Measurements from ENCODE around the gene XYLT1. TPM values are rescaled to one million over a fixed set of nuclear protein-coding genes. Genes with fewer than 3 reads are reported as not detected.

The XYLT1 gene
- total RNA-seq, 2 experiments from 2014 or later, result 46.6 to 50.1 TPM

GRCh38 chr16:17084130-17084529 lies 386.6 kb downstream of the XYLT1 start:
- Mint-ChIP-seq H3K9me3 (peaks cover 2% of the 10 kb centered on the region), H3K4me1 (no peaks in the 10 kb centered on the region), H3K27me3 (peaks cover 3% of the 10 kb centered on the region), H3K36me3 (ENCODE audit: low read depth) (no peaks in the 10 kb centered on the region), H3K4me3 (no peak overlapping the region), H3K27ac (no peak overlapping the region)
- DNase-seq, result no peak
- ChIA-PET POLR2A (no interaction called here), CTCF (no interaction called here)

GRCh38 chr16:17083628-17084027 lies 387.1 kb downstream of the XYLT1 start:
- H3K27ac Mint-ChIP-seq, result no peak overlapping the region
- no peaks in the 10 kb centered on the region for H3K4me1 Mint-ChIP-seq
- H3K4me3 Mint-ChIP-seq, result no peak overlapping the region
- H3K9me3 Mint-ChIP-seq, result peaks cover 2% of the 10 kb centered on the region
- CTCF ChIA-PET, result no interaction called here
- POLR2A ChIA-PET, result no interaction called here
- no peak for DNase-seq
- H3K27me3 Mint-ChIP-seq, result peaks cover 3% of the 10 kb centered on the region
- no peaks in the 10 kb centered on the region for H3K36me3 Mint-ChIP-seq (ENCODE audit: low read depth)

GRCh38 chr16:17082095-17082882 lies 388.5 kb downstream of the XYLT1 start:
- H3K4me3 Mint-ChIP-seq, result no peak overlapping the region
- H3K36me3 Mint-ChIP-seq (ENCODE audit: low read depth), result no peaks in the 10 kb centered on the region
- H3K9me3 Mint-ChIP-seq, result peaks cover 2% of the 10 kb centered on the region
- H3K4me1 Mint-ChIP-seq, result no peaks in the 10 kb centered on the region
- no peak for DNase-seq
- no peak overlapping the region for H3K27ac Mint-ChIP-seq
- POLR2A ChIA-PET, result no interaction called here
- CTCF ChIA-PET, result no interaction called here
- H3K27me3 Mint-ChIP-seq, result peaks cover 3% of the 10 kb centered on the region

GRCh38 chr16:17080105-17080504 lies 390.7 kb downstream of the XYLT1 start:
- Mint-ChIP-seq H3K27ac (no peak overlapping the region), H3K4me3 (no peak overlapping the region), H3K27me3 (peaks cover 3% of the 10 kb centered on the region), H3K36me3 (ENCODE audit: low read depth) (no peaks in the 10 kb centered on the region), H3K9me3 (peaks cover 2% of the 10 kb centered on the region), H3K4me1 (no peaks in the 10 kb centered on the region)
- ChIA-PET CTCF (no interaction called here), POLR2A (no interaction called here)
- DNase-seq, result no peak

GRCh38 chr16:17078931-17079631 lies 391.7 kb downstream of the XYLT1 start:
- no peak overlapping the region for H3K4me3 Mint-ChIP-seq
- ChIA-PET POLR2A (no interaction called here), CTCF (no interaction called here)
- no peaks in the 10 kb centered on the region for H3K4me1 Mint-ChIP-seq
- H3K36me3 Mint-ChIP-seq (ENCODE audit: low read depth), result no peaks in the 10 kb centered on the region
- H3K9me3 Mint-ChIP-seq, result peaks cover 2% of the 10 kb centered on the region
- H3K27me3 Mint-ChIP-seq, result peaks cover 3% of the 10 kb centered on the region
- no peak for DNase-seq
- no peak overlapping the region for H3K27ac Mint-ChIP-seq

DNA sequence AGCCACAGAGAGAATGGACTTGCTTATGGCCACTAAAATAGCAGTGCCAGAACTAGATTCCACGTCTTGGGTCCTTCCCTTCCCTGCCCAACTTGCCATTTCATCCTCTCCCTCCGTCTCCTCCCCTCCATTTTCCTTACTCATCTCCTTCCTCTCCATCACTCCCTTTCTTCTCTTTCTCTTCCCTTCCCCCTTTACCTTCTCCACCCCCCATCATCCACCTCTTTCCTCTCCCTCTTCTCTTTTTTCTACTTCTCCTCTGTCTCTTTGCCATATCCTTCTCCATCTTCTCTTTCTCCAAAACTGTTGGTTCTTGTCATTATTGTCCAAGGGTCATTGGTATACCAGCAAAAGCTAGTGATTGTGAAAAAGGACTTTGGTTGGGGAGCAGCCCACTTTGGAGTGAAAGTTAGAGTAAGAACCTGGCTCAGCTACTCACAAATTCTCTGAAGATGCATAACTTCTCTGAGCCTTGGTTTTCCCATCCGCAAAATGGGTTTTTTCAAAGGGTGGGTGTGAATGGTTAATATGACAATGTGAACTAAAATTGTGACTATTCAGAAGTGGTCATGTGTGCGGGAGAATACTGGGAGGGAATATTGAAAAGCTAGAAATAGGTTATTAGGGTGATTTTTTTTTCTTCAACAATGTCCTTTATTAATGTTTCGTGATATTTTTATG lies 393.8 kb downstream of the XYLT1 start:
- no peaks in the 10 kb centered on the region for H3K36me3 Mint-ChIP-seq (ENCODE audit: low read depth)
- H3K27me3 Mint-ChIP-seq, result peaks cover 3% of the 10 kb centered on the region
- no peak for DNase-seq
- POLR2A ChIA-PET, result no interaction called here
- H3K4me1 Mint-ChIP-seq, result peaks cover 2% of the 10 kb centered on the region
- H3K4me3 Mint-ChIP-seq, result no peak overlapping the region
- CTCF ChIA-PET, result no interaction called here
- no peak overlapping the region for H3K27ac Mint-ChIP-seq
- H3K9me3 Mint-ChIP-seq, result peaks cover 5% of the 10 kb centered on the region

DNA sequence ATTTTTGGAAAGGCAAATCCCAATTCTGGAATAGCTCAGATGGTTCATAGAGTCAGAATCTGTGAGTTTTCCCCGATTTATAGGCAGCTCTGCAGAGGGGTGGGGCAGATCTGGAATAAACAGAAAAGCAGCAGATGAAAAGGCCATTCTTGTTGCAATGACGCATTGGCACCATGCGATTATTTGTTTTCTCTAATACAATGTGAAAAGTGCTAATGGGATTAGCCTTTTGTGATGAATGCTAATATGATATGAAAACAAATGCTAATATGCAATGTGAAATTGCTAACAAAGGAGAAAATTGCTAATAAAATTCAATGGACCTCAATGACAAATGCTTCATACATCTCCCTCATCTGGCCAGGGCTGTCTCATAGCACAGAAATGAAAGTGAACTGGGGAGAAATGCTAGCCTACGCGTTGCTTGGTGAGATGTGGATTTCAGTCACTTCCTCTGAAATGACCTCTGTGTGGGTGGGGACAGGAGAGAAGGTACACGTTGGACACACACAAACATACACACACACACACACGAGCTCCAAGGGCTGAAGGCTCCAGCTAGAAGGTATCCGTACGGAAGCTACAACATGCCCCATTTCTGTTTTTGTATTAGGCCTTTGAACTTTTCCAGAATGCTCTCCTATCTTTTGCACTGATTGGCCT lies 394.5 kb downstream of the XYLT1 start:
- H3K9me3 Mint-ChIP-seq, result peaks cover 5% of the 10 kb centered on the region
- CTCF ChIA-PET, result interaction anchor here (0.5 kb wide), 1 partner anchor 116 kb away, joined by 3 read pairs; no protein-coding TSS in a partner anchor

GRCh38 chr16:17072104-17072503 lies 398.7 kb downstream of the XYLT1 start:
- H3K4me1 Mint-ChIP-seq, result peaks cover 9% of the 10 kb centered on the region
- H3K27me3 Mint-ChIP-seq, result no peaks in the 10 kb centered on the region
- no peak for DNase-seq
- H3K9me3 Mint-ChIP-seq, result peaks cover 3% of the 10 kb centered on the region
- no peak overlapping the region for H3K4me3 Mint-ChIP-seq
- CTCF ChIA-PET, result no interaction called here
- no peak overlapping the region for H3K27ac Mint-ChIP-seq
- H3K36me3 Mint-ChIP-seq (ENCODE audit: low read depth), result no peaks in the 10 kb centered on the region
- POLR2A ChIA-PET, result no interaction called here

More for the DNA sequence above, 394.5 kb downstream of the XYLT1 start:
- peaks cover 3% of the 10 kb centered on the region for H3K27me3 Mint-ChIP-seq
- POLR2A ChIA-PET, result no interaction called here
- H3K4me1 Mint-ChIP-seq, result peaks cover 2% of the 10 kb centered on the region
- H3K4me3 Mint-ChIP-seq, result no peak overlapping the region
- no peak overlapping the region for H3K27ac Mint-ChIP-seq
- H3K36me3 Mint-ChIP-seq (ENCODE audit: low read depth), result no peaks in the 10 kb centered on the region
- DNase-seq, result no peak

DNA sequence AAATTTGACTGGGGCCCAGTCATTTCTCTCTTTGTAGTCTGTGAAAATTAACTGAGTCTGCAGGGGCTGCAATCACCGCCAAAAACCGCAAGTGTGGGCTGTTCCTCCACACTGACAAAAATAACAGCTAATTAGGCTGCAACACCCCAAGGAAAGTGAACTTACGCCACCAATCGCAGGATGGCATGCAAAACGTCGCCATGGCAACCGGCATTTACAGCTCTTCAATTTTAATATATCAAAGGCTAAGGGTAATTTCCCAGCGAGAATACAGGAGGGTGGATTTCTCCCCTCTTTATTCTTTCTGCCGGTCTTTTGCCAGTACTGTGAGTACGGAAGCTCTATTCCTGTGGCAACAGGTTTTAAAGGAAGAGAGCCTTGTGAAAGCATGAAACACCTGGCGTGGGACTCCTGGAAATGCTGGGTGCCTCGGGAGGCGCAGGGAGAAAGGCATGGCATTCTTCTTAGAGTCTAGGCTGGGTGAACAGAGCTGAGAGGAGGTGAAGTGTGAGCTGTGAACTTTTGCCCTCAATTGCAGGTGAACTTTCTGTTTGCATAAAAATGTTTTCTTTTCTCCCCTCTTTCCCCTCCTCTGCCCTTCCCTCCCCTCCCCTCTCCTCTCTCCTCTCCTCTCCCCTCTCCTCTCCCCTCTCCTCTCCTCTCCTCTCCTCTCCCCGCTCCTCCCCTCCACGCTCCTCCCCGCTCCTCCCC lies 399.7 kb downstream of the XYLT1 start:
- CTCF ChIA-PET, result interaction anchor here (1.1 kb wide), 1 partner anchor 13 kb away, joined by 3 read pairs; no protein-coding TSS in a partner anchor

DNA sequence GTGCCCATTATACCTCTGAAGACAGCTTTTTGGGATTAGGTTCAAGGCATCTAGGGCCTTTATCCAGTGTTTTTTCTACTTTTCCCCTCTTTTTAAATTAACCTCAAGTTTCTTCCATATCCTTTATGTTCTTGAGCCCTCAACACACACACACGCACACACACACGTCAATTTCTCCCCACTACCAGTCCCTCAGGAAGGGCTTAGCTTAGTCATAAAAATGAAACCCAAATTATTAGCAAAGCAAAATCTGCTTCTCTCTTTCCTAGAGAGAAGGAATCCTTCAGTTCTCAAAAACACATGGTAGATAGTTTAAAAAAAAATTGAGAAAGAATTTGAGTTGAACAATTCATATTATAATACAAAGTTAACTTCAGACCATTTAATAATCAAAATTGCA lies 401.1 kb downstream of the XYLT1 start:
- peaks cover 3% of the 10 kb centered on the region for H3K9me3 Mint-ChIP-seq
- H3K4me1 Mint-ChIP-seq, result peaks cover 9% of the 10 kb centered on the region
- H3K36me3 Mint-ChIP-seq (ENCODE audit: low read depth), result no peaks in the 10 kb centered on the region
- ChIA-PET CTCF (no interaction called here), POLR2A (no interaction called here)
- H3K4me3 Mint-ChIP-seq, result no peak overlapping the region
- DNase-seq, result no peak
- H3K27me3 Mint-ChIP-seq, result no peaks in the 10 kb centered on the region
- H3K27ac Mint-ChIP-seq, result no peak overlapping the region

More for the DNA sequence above, 399.7 kb downstream of the XYLT1 start:
- POLR2A ChIA-PET, result no interaction called here
- Mint-ChIP-seq H3K27ac (peak overlapping the region; percentile 19), H3K9me3 (peaks cover 3% of the 10 kb centered on the region), H3K4me1 (peaks cover 9% of the 10 kb centered on the region), H3K27me3 (no peaks in the 10 kb centered on the region), H3K4me3 (no peak overlapping the region), H3K36me3 (ENCODE audit: low read depth) (no peaks in the 10 kb centered on the region)
- peak; percentile 41 for DNase-seq

DNA sequence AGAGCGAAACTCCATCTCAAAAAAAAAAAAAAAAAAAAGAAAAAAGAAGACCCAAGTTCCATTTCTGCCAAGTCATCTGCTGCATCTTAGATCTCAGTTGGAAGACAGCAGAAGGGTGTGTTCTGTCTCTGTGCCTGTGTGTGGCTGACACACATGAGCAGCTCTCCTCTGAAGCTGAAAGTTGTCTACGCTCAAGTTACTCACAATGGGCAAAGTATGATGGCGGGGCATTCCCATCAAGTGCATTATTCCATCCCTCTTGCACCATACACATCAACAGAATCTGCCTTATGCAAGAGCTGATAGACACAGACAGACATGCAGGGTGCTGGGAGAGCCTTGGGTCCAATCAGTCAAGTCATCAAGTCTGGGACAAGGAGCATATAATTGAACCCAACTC lies 402.2 kb downstream of the XYLT1 start:
- H3K36me3 Mint-ChIP-seq (ENCODE audit: low read depth), result no peaks in the 10 kb centered on the region
- H3K27me3 Mint-ChIP-seq, result no peaks in the 10 kb centered on the region
- H3K27ac Mint-ChIP-seq, result no peak overlapping the region
- no peak overlapping the region for H3K4me3 Mint-ChIP-seq
- ChIA-PET CTCF (no interaction called here), POLR2A (no interaction called here)
- no peak for DNase-seq
- peaks cover 9% of the 10 kb centered on the region for H3K4me1 Mint-ChIP-seq
- peaks cover 3% of the 10 kb centered on the region for H3K9me3 Mint-ChIP-seq

GRCh38 chr16:17067882-17068281 lies 402.9 kb downstream of the XYLT1 start:
- no peaks in the 10 kb centered on the region for H3K27me3 Mint-ChIP-seq
- no peaks in the 10 kb centered on the region for H3K36me3 Mint-ChIP-seq (ENCODE audit: low read depth)
- H3K4me3 Mint-ChIP-seq, result no peak overlapping the region
- no peak overlapping the region for H3K27ac Mint-ChIP-seq
- H3K9me3 Mint-ChIP-seq, result peaks cover 3% of the 10 kb centered on the region
- POLR2A ChIA-PET, result interaction anchor here (0.6 kb wide), 1 partner anchor 1848 kb away, joined by 5 read pairs; no protein-coding TSS in a partner anchor
- CTCF ChIA-PET, result no interaction called here
- no peak for DNase-seq
- peaks cover 9% of the 10 kb centered on the region for H3K4me1 Mint-ChIP-seq

Data from activated CD4-positive, alpha-beta T cell treated with anti-CD3 and anti-CD28 coated beads, Interleukin-2, amount 10 ng/mL, durations not matched to agents 7 days and 5 days (primary cell).